A204.1 (cell line): ENCODE data around the gene KRT86.
"Not testable (repeated sequence)": the region's sequence is repeated elsewhere in the genome, so short reads cannot be mapped to it uniquely, and the experiment has no call there.

Experiments used
- FAIRE-seq: peaks from 2 replicates; lab custom pipeline; 2012; peaks lifted over from hg19 to GRCh38; lab: Jason Lieb, UNC

Gene KRT86

GRCh38 chr12:52252175-52252615 lies 22.2 kb upstream of the KRT86 start:
- not testable (repeated sequence) for FAIRE-seq

DNA sequence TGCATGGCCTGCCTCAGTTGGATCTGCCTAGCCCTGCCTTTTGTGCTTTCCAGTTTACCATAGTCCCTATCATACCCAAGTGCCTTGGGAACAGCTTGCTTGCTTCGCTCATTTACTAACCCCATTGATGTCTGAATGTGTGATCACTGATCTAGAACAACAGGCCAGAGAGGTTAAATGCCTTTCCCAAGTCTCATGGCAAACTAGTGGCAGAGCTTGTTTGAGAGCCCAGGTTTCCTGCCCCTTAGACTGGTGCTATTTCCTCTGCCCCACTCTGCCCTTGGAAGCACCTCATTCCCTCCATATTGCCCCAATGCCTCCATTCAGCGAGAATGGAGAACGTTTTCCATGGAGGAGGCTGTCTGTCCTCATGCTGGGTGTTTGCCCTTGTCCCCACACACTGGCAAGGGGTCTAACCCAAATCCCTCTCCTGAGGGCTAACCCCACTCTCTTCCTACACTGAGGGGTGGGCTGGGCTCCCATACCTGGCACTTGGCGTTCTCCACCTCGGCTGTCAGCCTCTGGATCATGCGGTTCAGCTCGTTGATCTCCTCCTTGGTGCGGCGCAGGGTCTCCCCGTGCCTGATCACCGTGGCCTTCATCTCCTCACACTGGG lies 21.6 kb upstream of the KRT86 start:
- no peak for FAIRE-seq

- no peak for FAIRE-seq
Measured at GRCh38 chr12:52253391-52254179, 20.9 kb upstream of the KRT86 start.

DNA sequence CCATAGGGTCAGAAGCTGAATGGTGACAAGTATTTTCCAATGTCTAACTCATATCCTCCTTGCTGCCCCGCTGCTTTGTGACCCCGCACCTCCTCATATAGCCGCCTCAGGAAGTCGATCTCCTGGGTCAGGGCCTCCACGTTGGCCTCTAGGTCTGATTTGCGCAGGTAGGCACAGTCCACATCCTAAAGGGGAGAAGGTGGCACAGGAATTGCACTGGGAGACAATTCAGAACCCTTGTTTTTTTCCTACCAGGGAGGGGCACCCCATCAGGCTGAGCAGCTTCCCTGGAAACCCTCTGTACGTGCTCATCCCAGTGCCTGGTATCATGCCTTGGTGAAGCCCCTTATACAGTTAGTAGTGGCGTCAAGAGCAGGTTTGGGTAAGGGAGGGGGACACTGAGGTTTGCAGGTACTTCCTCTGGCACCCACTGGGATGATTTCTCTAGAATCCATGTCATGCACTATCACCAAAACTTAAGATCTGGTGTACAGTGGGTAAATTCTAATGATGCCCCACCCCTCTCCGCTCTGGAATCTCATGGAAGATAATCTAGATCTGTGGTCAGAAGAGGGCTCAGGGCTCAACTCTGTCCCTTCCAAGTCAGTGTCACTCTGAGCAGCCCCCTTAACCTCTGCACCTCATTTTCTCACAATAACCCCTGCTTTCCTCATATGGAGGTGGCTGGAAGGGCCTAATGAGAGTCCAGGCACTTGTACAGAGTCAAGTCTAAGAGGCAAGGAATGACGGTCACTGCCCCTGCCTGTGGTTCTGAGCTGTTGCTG lies 20.1 kb upstream of the KRT86 start:
- FAIRE-seq: no peak

DNA sequence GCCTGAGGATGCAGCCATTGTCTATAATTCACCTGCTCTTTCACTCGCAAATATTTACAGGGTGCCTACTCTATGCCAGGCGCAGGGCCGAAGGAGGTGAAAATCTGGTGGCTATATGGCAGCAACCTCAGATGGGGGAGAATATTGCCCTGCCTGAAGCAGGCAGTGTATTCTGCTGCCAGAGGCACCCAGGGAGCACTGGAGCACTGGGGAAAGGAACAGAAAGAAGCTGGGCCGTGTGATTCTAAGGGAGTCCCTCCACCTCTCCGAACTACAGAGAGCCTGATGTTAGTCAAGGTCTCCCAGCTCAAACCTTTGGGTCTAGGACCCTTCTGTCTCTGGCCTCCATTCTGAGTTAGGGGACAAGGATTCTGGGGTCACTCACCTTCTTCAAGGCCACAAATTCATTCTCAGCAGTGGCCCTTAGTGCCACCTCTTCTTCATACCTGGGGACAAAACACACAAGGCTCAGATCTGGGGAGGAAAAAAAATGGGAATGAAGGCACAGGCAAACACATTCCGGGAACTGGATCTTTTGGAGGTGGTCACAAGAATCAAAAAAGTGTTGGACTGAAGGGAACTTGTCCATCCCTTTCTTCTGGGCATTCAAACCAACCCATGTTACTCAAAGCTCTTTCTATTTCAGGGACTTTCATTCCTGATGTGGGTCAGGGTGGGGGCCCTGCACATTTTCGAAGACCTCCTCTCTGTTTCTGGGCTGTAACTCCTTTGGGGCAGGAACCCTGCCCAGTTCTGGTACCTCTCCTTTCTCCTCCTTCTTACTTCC lies 19.3 kb upstream of the KRT86 start:
- no peak for FAIRE-seq

- no peak for FAIRE-seq
Measured at GRCh38 chr12:52255926-52256583, 18.4 kb upstream of the KRT86 start.

DNA sequence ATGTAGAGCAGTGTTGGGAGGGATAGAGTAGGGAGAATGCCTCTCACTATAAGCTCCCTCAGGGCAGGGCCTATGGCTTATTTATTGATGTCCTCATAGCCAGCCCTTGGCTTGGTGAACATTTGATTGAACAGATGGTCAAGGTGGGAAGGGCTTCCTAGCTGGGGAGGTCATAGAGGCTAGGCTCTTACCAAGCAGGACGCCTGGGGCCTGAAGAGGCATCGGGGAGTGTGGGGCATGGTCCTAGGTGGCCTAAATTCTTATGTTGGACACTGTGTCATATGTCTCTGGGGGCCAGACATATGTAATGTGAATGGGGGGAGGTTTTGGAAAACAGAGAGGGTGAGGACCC lies 17.9 kb upstream of the KRT86 start:
- FAIRE-seq: no peak

DNA sequence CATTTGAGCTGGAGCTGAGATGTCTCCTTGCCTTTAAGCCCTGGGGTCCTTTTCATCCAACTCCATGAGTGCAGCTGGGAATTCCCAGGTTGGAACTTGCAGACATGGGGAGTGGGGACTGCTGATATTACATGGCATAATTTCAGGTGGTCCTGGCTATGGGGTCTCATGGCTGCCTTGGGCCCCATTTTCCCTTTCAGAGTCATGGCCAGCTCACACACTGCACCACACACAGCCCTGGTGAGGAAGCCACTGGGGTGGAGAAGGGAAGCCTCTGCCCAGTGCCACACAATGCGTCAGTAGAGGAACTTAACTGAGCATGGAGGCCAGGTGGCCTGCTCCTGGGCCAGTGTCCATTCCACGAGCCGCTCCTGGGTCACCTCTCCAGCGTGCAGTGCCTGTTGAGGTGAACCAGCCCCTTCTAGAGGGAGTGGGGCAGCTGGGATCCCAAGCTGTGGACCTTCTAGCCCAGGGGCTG lies 17.3 kb upstream of the KRT86 start:
- no peak for FAIRE-seq

- not testable (repeated sequence) for FAIRE-seq
Measured at GRCh38 chr12:52257922-52258321, 16.5 kb upstream of the KRT86 start.

DNA sequence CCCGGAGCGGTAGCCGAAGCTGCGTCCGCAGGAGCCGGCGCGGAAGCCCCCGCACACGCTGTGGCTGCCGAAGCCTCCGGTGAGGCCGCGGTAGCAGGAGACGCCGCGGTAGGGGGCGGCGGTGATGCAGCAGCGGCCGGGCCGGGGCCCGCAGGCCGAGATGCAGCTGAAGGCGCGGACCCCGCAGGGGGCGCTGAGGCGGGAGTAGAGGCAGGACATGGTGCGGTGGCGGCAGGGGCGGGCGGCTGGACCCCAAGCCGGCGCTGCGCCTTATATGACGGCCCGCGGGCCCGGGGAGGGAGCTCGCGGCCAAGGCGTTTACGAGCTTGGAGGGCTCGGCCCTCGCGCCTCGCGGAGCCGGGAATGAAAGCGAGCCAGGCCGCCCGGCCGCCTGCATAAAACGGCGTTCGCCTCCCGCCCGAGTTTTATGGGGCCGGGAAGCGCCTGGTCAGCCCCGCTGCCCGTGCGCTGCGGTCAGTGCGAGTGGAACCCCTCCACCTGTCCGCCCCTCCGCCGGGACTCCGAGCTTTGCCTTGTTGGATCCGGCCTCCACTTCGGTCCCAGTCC lies 16.0 kb upstream of the KRT86 start:
- FAIRE-seq: no peak

DNA sequence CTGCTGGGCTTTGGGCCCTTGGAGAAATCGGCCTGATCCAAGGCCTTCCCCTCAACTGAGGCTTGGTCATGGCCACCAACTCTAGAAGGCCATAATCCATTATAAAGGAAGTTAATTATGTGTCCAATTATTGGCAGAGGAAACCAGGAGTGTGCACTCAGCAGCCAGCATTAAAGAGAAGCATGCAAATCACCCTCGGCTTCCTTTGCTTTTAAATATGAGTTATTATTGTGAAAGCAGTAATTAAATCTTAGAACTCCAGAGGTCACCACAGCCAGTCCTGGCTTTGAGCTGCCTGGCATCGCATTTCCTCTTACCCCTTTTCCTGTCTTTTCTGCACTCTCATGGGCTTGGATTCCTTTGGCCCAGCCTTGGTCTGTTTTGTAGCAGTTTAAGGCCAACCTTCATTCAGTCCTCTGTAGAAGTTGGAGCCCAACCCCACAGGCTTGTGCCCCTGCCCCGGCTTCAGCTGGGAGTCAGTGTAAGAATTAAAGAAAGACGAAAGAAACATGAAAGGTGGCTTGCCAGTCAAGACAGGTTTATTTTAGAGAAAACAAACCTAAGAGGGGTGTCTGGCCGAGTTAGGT lies 14.7 kb upstream of the KRT86 start:
- FAIRE-seq: no peak

GRCh38 chr12:52260361-52261207 lies 13.9 kb upstream of the KRT86 start:
- no peak for FAIRE-seq

DNA sequence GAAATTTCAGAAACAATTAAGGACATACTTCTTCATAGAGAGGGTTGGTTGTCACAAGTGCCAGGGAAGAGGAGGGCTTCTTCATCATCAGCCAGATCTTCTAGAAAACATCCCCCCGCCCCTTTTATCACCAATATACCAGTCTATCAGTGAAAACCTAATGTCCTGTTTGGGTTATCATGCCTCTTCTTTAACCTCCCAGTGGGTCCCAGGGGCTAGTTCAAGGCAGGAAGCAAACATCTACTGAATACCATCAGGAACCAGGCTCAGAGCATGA lies 13.3 kb upstream of the KRT86 start:
- no peak for FAIRE-seq

- FAIRE-seq: no peak
Measured at GRCh38 chr12:52262286-52262685, 12.2 kb upstream of the KRT86 start.

GRCh38 chr12:52263761-52264434 lies 10.5 kb upstream of the KRT86 start:
- no peak for FAIRE-seq

DNA sequence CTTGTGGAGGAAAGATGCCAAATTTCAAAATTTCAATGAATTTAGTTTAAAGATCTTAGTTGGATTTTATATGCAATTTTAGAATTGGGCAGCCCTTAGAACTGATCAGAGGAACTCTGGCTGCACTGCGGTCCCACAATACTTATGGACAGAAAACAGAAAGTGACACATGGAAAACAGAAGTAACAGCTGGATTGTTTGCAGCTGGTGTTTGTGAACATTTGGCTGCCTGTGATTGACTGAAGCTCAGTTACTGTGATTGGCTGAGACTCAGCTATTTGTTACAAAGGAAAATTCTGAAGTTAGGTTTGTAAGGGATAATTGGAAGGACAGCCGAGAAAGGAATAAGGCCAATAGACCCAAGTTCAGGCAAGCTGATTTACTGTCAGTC lies 10.0 kb upstream of the KRT86 start:
- no peak for FAIRE-seq

GRCh38 chr12:52266514-52266913 lies 7.9 kb upstream of the KRT86 start:
- no peak for FAIRE-seq

DNA sequence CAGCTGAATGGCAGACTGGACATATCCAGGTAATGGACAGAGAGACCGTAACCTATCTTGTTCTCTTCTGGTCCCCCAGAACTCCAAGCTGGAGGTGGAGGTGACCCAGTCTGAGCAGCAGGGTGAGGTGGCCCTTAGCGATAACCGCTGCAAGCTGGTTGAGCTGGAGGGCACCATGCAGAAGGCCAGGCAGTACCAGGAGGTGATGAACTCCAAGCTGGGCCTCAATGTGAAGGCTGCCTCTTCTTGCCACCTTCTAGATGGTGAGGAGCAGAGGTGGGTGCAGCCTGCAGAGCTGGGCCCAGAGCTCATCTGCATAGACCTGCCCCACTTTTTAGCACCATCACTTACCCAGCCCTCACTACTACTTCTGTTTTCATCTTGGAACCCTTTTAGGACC lies 7.2 kb upstream of the KRT86 start:
- no peak for FAIRE-seq

DNA sequence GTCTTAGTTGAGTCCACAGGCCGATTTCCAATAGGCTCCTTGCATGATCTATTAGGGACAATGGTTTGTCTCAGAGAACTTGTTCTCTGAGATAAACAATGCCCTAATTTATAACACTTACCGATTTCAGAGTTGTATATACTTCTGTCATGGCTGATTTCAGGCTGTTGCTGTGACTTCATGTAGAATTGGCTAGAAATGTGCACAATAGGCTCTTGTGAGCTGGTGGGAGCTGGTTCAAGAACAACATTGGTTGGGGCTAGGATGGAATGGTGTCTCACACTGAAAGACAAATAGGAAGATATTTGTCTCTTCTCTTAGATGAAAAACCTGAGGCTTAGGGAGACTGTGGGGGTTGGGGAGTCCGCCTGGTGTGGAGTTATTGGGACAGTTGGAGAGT lies 6.7 kb upstream of the KRT86 start:
- no peak for FAIRE-seq

DNA sequence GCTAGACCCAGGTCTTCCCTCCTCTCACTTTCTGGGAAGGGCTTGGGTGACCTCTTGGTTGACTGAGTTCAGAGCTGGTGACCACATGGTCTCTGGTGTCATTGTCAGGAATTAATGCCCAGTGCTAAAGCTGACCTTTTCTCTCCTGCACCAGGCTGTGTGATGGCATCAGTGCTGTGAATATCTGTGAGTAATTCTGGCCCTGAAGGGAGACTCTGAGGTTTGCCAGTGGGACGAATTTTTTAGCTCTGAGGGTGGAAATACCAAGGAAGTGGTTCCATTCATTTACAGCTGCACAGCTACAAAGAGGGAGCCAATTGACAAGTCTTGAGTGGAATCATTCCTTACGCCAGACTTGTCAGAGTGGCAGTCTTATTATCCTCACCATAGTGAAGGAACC lies 6.2 kb upstream of the KRT86 start:
- no peak for FAIRE-seq
